Transverse colon (tissue), 4 donors: Measurements from ENCODE around the gene FSIP2.

ENCODE experiments used
- CTCF ChIP-seq, 5 experiments: fragments of 200-600 bp in 3 of 5; fragments of 450-650 bp in 2 of 5; sonication (generic) in 3 of 5; IDR thresholded peaks; 1 replicate in 2 of 5; 2 replicates in 3 of 5; pipeline ENCODE4 v1.5.1; 2016 to 2017; ENCODE audit warnings: antibody characterized with exemption in 5 of 5, inconsistent platforms in 3 of 5, mild to moderate bottlenecking in 2 of 5, moderate library complexity in 1 of 5
- POLR2A ChIP-seq: fragments of 450-650 bp; IDR thresholded peaks from one replicate; pipeline ENCODE4 v1.6.1; 2016; ENCODE audit warnings: antibody characterized with exemption, mild to moderate bottlenecking, moderate library complexity
- POLR2AphosphoS5 ChIP-seq, 3 donors: sonication (generic); formaldehyde crosslinking; IDR thresholded peaks; one replicate each; pipeline ENCODE4 v1.6.1; 2016; ENCODE audit warnings: antibody characterized with exemption in 3 of 3

GRCh38 chr2:185859506-185859905 lies 120.9 kb downstream of the FSIP2 start:
- TF ChIP-seq CTCF (IDR thresholded peaks at IDR 0.05) (no peak), POLR2AphosphoS5 (IDR thresholded peaks at IDR 0.05) (no peak), POLR2A (no peak)
